KMS-11 (cell line): ENCODE data around the gene MPV17L2.

Experiments
- H2AFZ ChIP-seq: fragments of 200-600 bp; sonication (generic); 2 replicates; pipeline ENCODE4 v1.6.1; 2016; ENCODE audit warnings: antibody characterized with exemption, mixed run types, low read depth
- H3K27ac ChIP-seq: fragments of 200-600 bp; sonication (generic); 2 replicates; pipeline ENCODE4 v1.6.1; 2016; ENCODE audit warnings: mild to moderate bottlenecking, mixed run types
- H3K27me3 ChIP-seq: fragments of 200-600 bp; sonication (generic); 2 replicates; pipeline ENCODE4 v1.6.1; 2017; ENCODE audit warnings: mild to moderate bottlenecking, low read depth, mixed run types, moderate library complexity; ENCODE audit not compliant: insufficient read depth
- H3K36me3 ChIP-seq: fragments of 200-600 bp; sonication (generic); 2 replicates; pipeline ENCODE4 v1.6.1; 2017; ENCODE audit warnings: mild to moderate bottlenecking, mixed run types; ENCODE audit not compliant: insufficient read depth
- H3K4me1 ChIP-seq: fragments of 200-600 bp; sonication (generic); 2 replicates; pipeline ENCODE4 v1.6.1; 2016; ENCODE audit warnings: mild to moderate bottlenecking, low read depth, mixed run types; ENCODE audit not compliant: poor library complexity, severe bottlenecking
- H3K4me2 ChIP-seq: fragments of 200-600 bp; sonication (generic); 2 replicates; pipeline ENCODE4 v1.7.0; 2016; ENCODE audit warnings: mild to moderate bottlenecking, mixed run types
- H3K4me3 ChIP-seq: fragments of 200-600 bp; sonication (generic); IDR thresholded peaks from 2 replicates; pipeline ENCODE4 v1.6.1; 2017; ENCODE audit warnings: low read depth, low read length, mixed read lengths; ENCODE audit not compliant: insufficient read depth
- H3K79me2 ChIP-seq: fragments of 200-600 bp; sonication (generic); 2 replicates; pipeline ENCODE4 v1.6.1; 2016; ENCODE audit warnings: low read depth, mixed run types; ENCODE audit not compliant: insufficient read depth
- H3K9ac ChIP-seq: fragments of 200-600 bp; sonication (generic); 2 replicates; pipeline ENCODE4 v1.6.1; 2016; ENCODE audit warnings: mild to moderate bottlenecking, mixed run types
- H4K20me1 ChIP-seq: fragments of 200-600 bp; sonication (generic); 2 replicates; pipeline ENCODE4 v1.6.1; 2016; ENCODE audit warnings: mild to moderate bottlenecking, mixed run types; ENCODE audit not compliant: insufficient read depth
- TF ChIP-seq, protein P1 (sequence below): fragments of 200-600 bp; sonication (generic); conservative IDR thresholded peaks from 2 replicates; pipeline ENCODE4 v1.6.1; 2017; ENCODE audit warnings: low read depth, mild to moderate bottlenecking, antibody characterized with exemption, low read length, moderate library complexity, mixed read lengths

The MPV17L2 gene

GRCh38 chr19:18223860-18224524 is 31.0 kb downstream of the MPV17L2 start:
- Histone ChIP-seq H4K20me1 (no peaks in the 10 kb centered on the region), H3K36me3 (no peaks in the 10 kb centered on the region), H3K79me2 (no peaks in the 10 kb centered on the region), H2AFZ (peak overlapping the region; percentile 97), H3K4me2 (peak overlapping the region; percentile 98), H3K27me3 (peaks cover 67% of the 10 kb centered on the region), H3K4me1 (peaks cover 7% of the 10 kb centered on the region), H3K4me3 (no peak overlapping the region), H3K9ac (peak overlapping the region; percentile 46; the same call in 1 of the 2 replicates), H3K27ac (peak overlapping the region; percentile 38; the same call in 1 of the 2 replicates)
- TF ChIP-seq, protein P1, sequence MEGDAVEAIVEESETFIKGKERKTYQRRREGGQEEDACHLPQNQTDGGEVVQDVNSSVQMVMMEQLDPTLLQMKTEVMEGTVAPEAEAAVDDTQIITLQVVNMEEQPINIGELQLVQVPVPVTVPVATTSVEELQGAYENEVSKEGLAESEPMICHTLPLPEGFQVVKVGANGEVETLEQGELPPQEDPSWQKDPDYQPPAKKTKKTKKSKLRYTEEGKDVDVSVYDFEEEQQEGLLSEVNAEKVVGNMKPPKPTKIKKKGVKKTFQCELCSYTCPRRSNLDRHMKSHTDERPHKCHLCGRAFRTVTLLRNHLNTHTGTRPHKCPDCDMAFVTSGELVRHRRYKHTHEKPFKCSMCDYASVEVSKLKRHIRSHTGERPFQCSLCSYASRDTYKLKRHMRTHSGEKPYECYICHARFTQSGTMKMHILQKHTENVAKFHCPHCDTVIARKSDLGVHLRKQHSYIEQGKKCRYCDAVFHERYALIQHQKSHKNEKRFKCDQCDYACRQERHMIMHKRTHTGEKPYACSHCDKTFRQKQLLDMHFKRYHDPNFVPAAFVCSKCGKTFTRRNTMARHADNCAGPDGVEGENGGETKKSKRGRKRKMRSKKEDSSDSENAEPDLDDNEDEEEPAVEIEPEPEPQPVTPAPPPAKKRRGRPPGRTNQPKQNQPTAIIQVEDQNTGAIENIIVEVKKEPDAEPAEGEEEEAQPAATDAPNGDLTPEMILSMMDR: no peak

GRCh38 chr19:18224525-18225354 is 31.7 kb downstream of the MPV17L2 start:
- no peaks in the 10 kb centered on the region for H3K36me3 ChIP-seq
- H3K4me3 ChIP-seq: no peak overlapping the region
- H4K20me1 ChIP-seq: no peaks in the 10 kb centered on the region
- peaks cover 7% of the 10 kb centered on the region for H3K4me1 ChIP-seq
- peak overlapping the region; percentile 46; the same call in 1 of the 2 replicates for H3K9ac ChIP-seq
- no peak overlapping the region; the same call in 1 of the 2 replicates for H3K27ac ChIP-seq
- peaks cover 67% of the 10 kb centered on the region for H3K27me3 ChIP-seq
- H2AFZ ChIP-seq: peak overlapping the region; percentile 97
- peak overlapping the region; percentile 98 for H3K4me2 ChIP-seq
- H3K79me2 ChIP-seq: no peaks in the 10 kb centered on the region
- TF ChIP-seq, protein P1: no peak

GRCh38 chr19:18225355-18225701 is 32.3 kb downstream of the MPV17L2 start:
- H3K4me2 ChIP-seq: peak overlapping the region; percentile 98; the same call in 1 of the 2 replicates
- H3K36me3 ChIP-seq: no peaks in the 10 kb centered on the region
- H3K4me3 ChIP-seq: no peak overlapping the region
- H3K79me2 ChIP-seq: no peaks in the 10 kb centered on the region
- peaks cover 67% of the 10 kb centered on the region for H3K27me3 ChIP-seq
- TF ChIP-seq, protein P1: no peak
- no peak overlapping the region for H3K9ac ChIP-seq
- H3K27ac ChIP-seq: no peak overlapping the region
- no peak overlapping the region for H2AFZ ChIP-seq
- no peaks in the 10 kb centered on the region for H4K20me1 ChIP-seq
- H3K4me1 ChIP-seq: peaks cover 7% of the 10 kb centered on the region

DNA sequence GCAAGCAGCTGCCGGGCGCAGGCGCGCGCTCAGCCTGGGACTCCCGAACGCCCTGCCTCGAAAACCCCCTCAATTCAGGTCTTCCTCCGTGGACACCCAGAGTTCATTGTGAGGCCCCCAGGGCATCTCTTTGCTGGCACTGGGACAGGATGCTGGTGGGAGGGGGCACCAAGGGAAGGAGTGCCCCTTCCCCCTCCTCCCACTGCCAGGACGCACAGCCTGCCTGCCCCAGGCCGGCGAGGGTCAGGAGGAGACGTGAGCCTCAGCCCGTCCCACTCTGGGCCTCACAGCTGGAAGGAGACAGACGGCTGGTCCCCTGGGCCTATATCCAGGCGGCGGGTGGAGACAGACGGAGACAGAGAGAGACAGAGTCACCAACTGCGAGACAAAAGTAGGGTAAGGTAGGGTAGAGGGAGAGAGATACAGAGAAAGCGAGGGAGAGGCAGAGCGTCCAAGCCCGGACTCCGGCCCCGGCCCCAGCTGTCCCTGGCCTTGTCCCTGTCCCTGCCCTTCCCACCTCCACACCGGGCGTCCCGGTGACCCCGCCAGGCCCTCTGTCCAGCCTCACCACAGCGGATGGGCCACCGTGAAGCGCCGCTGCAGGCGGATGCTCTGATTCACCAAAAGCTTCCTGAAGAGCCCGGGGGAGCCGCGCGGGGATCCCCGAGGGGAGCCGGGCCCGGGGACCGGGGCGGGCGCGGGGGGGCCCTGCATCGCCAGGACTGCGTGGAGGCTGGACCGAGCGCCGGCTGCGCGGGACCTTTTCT is 32.9 kb downstream of the MPV17L2 start, which contains the start of gene PDE4C:
Gene PDE4C, minus strand, starts transcription at position 737 of the 767 bp plus-strand sequence. Its CDS starts 23 bp downstream, at position 714.
- Histone ChIP-seq H3K4me2 (peak within 1 kb of the TSS; percentile 98; the same call in 1 of the 2 replicates), H3K27me3 (peaks cover 66% of the 10 kb centered on the region), H4K20me1 (no peaks in the 10 kb centered on the region), H3K9ac (no peak within 1 kb of the TSS), H3K79me2 (no peaks in the 10 kb centered on the region), H3K4me1 (peaks cover 7% of the 10 kb centered on the region), H3K4me3 (no peak within 1 kb of the TSS), H2AFZ (no peak within 1 kb of the TSS), H3K27ac (no peak within 1 kb of the TSS), H3K36me3 (no peaks in the 10 kb centered on the region)
- TF ChIP-seq, protein P1: no peak
